ENCODE measurements around the gene ABCA1.
A peak's percentile ranks its signal among the peaks of the same experiment; 100 is the strongest.

ABCA1 gene

GRCh38 chr9:104778802-104779201, 149.2 kb downstream of the ABCA1 start:
- no peak for TF ChIP-seq CTCF (IDR thresholded peaks at IDR 0.05; ENCODE audit: extremely low read depth, missing control alignments)
- no peak for DNase-seq (ENCODE audit: low spot score)

GRCh38 chr9:104776797-104777196, 151.2 kb downstream of the ABCA1 start:
- no peak for TF ChIP-seq CTCF (IDR thresholded peaks at IDR 0.05; ENCODE audit: extremely low read depth, missing control alignments)
- DNase-seq (ENCODE audit: low spot score) = no peak

- TF ChIP-seq CTCF (IDR thresholded peaks at IDR 0.05; ENCODE audit: extremely low read depth, missing control alignments) = no peak
- DNase-seq (ENCODE audit: low spot score) = no peak
Observed at GRCh38 chr9:104775976-104776375, 152.0 kb downstream of the ABCA1 start.

GRCh38 chr9:104775574-104775936, 152.4 kb downstream of the ABCA1 start:
- no peak for TF ChIP-seq CTCF (IDR thresholded peaks at IDR 0.05; ENCODE audit: extremely low read depth, missing control alignments)
- peak; percentile 24 for DNase-seq (ENCODE audit: low spot score)

- DNase-seq (ENCODE audit: low spot score) = peak; percentile 58
- no peak for TF ChIP-seq CTCF (IDR thresholded peaks at IDR 0.05; ENCODE audit: extremely low read depth, missing control alignments)
Observed at GRCh38 chr9:104774831-104775573, 153.0 kb downstream of the ABCA1 start.

- no peak for DNase-seq (ENCODE audit: low spot score)
- no peak for TF ChIP-seq CTCF (IDR thresholded peaks at IDR 0.05; ENCODE audit: extremely low read depth, missing control alignments)
Observed at GRCh38 chr9:104774132-104774531, 153.8 kb downstream of the ABCA1 start.

- no peak for TF ChIP-seq CTCF (IDR thresholded peaks at IDR 0.05; ENCODE audit: extremely low read depth, missing control alignments)
- DNase-seq (ENCODE audit: low spot score) = no peak
Observed at GRCh38 chr9:104772714-104773510, 155.0 kb downstream of the ABCA1 start.

Measured in GM20000 (cell line).